Mesenchymal stem cell (in vitro differentiated cells and primary cell): ENCODE data around the gene ZFAND2A.
"Not testable (repeated sequence)": the region's sequence is repeated elsewhere in the genome, so short reads cannot be mapped to it uniquely, and the experiment has no call there.

Experiments used
- DNase-seq: peaks from one replicate; pipeline ENCODE4 v3.0.0-alpha.2; 2013
- H2AFZ ChIP-seq: one replicate; pipeline ENCODE4 v1.6.1; 2013; ENCODE audit warnings: low read depth, mild to moderate bottlenecking, control low read depth, inconsistent platforms, low read length, moderate library complexity
- H2AK5ac ChIP-seq: 2 replicates; pipeline ENCODE4 v1.6.1; 2013; ENCODE audit warnings: low read length, moderate library complexity, mild to moderate bottlenecking, inconsistent platforms; ENCODE audit not compliant: severe bottlenecking
- H2BK120ac ChIP-seq: one replicate; pipeline ENCODE4 v1.6.1; 2013; ENCODE audit warnings: low read depth, mild to moderate bottlenecking, inconsistent platforms, low read length, moderate library complexity
- H2BK12ac ChIP-seq, 2 experiments: one replicate each; pipeline ENCODE4 v1.6.1; 2013; ENCODE audit warnings: inconsistent platforms in 2 of 2, low read length in 2 of 2, mild to moderate bottlenecking in 2 of 2, moderate library complexity in 2 of 2, control low read depth in 1 of 2
- H2BK15ac ChIP-seq: one replicate; pipeline ENCODE4 v1.6.1; 2013; ENCODE audit warnings: mild to moderate bottlenecking, low read depth, inconsistent platforms; ENCODE audit not compliant: poor library complexity, severe bottlenecking
- H2BK5ac ChIP-seq: 2 replicates; pipeline ENCODE4 v1.6.1; 2013; ENCODE audit warnings: low read depth, mild to moderate bottlenecking, low read length, control low read depth, inconsistent platforms; ENCODE audit not compliant: poor library complexity, severe bottlenecking
- H3K14ac ChIP-seq, 2 experiments: one replicate each; pipeline ENCODE4 v1.6.1; 2013; ENCODE audit warnings: inconsistent platforms in 2 of 2, low read length in 2 of 2, control low read depth in 1 of 2, mild to moderate bottlenecking in 1 of 2, moderate library complexity in 1 of 2
- H3K18ac ChIP-seq, 2 experiments: one replicate each; pipeline ENCODE4 v1.6.1; 2013; ENCODE audit warnings: inconsistent platforms in 2 of 2, low read length in 2 of 2, control low read depth in 1 of 2, low read depth in 1 of 2, mild to moderate bottlenecking in 1 of 2
- H3K23ac ChIP-seq, 2 experiments: one replicate each; pipeline ENCODE4 v1.6.1; 2013; ENCODE audit warnings: inconsistent platforms in 2 of 2, low read length in 2 of 2, mild to moderate bottlenecking in 2 of 2, moderate library complexity in 2 of 2, control low read depth in 1 of 2
- H3K27ac ChIP-seq: 2 replicates; pipeline ENCODE4 v1.5.1; 2013; ENCODE audit warnings: mild to moderate bottlenecking, moderate library complexity, low read length, control low read depth, inconsistent platforms; ENCODE audit not compliant: poor library complexity, severe bottlenecking
- H3K27me3 ChIP-seq, 2 experiments: 2 replicates each; pipeline versions ENCODE4 v1.6.1 to v1.7.0; 2013; ENCODE audit warnings: low read length in 2 of 2, mild to moderate bottlenecking in 2 of 2, moderate library complexity in 2 of 2, control low read depth in 1 of 2, inconsistent platforms in 1 of 2; ENCODE audit not compliant: control insufficient read depth in 1 of 2, insufficient read depth in 1 of 2
- H3K36me3 ChIP-seq, 2 experiments: 2 replicates each; pipeline versions ENCODE4 v1.6.1 to v1.7.0; 2013; ENCODE audit warnings: low read length in 2 of 2, control low read depth in 1 of 2, inconsistent platforms in 1 of 2, low read depth in 1 of 2, mild to moderate bottlenecking in 1 of 2; ENCODE audit not compliant: insufficient read depth in 2 of 2, control insufficient read depth in 1 of 2
- H3K4ac ChIP-seq, 2 experiments: one replicate each; pipeline ENCODE4 v1.6.1; 2013; ENCODE audit warnings: inconsistent platforms in 2 of 2, low read length in 2 of 2, mild to moderate bottlenecking in 2 of 2, moderate library complexity in 2 of 2, control low read depth in 1 of 2, low read depth in 1 of 2
- H3K4me1 ChIP-seq: 2 replicates; pipeline ENCODE4 v1.6.1; 2013; ENCODE audit warnings: low read depth, low read length, control low read depth; ENCODE audit not compliant: control insufficient read depth, insufficient read depth
- H3K4me2 ChIP-seq: 2 replicates; pipeline ENCODE4 v1.6.1; 2013; ENCODE audit warnings: low read length, mild to moderate bottlenecking, inconsistent platforms; ENCODE audit not compliant: poor library complexity, severe bottlenecking
- H3K4me3 ChIP-seq, 2 experiments: 2 replicates each; pipeline versions ENCODE4 v1.5.1 to v1.7.0; 2013; ENCODE audit warnings: low read length in 2 of 2, mild to moderate bottlenecking in 2 of 2, control low read depth in 1 of 2, low read depth in 1 of 2; ENCODE audit not compliant: insufficient read depth in 1 of 2
- H3K79me1 ChIP-seq: replicated peaks from 2 replicates; pipeline ENCODE4 v1.6.1; 2013; ENCODE audit warnings: mild to moderate bottlenecking, control low read depth, low read length, inconsistent platforms; ENCODE audit not compliant: poor library complexity, severe bottlenecking
- H3K9ac ChIP-seq: 2 replicates; pipeline ENCODE4 v1.7.0; 2013; ENCODE audit warnings: mild to moderate bottlenecking, low read length, moderate library complexity
- H3K9me3 ChIP-seq: 2 replicates; pipeline ENCODE4 v1.7.0; 2013; ENCODE audit warnings: mild to moderate bottlenecking, low read length; ENCODE audit not compliant: control insufficient read depth
- H4K8ac ChIP-seq: one replicate; pipeline ENCODE4 v1.6.1; 2013; ENCODE audit warnings: inconsistent platforms, mild to moderate bottlenecking, low read length, moderate library complexity
- H4K91ac ChIP-seq: one replicate; pipeline ENCODE4 v1.6.1; 2013; ENCODE audit warnings: mild to moderate bottlenecking, low read length, inconsistent platforms
- WGBS: methylation state at CpG from one replicate; pipeline ENCODE4 v1.1.7; 2013; ENCODE audit warnings: mixed read lengths; 5-methylcytosine and 5-hydroxymethylcytosine counted together

ZFAND2A gene

GRCh38 chr7:1163121-1163520 is 3.1 kb upstream of the ZFAND2A start:
- H2BK5ac ChIP-seq: no peak overlapping the region
- H4K91ac ChIP-seq: no peak overlapping the region
- no peaks in the 10 kb centered on the region for H3K9me3 ChIP-seq
- H3K4me1 ChIP-seq: peaks cover 18% of the 10 kb centered on the region
- no peak overlapping the region for H2BK15ac ChIP-seq
- WGBS: 95% methylated on average over 12 of the region's 12 CpGs
- H3K4me3 ChIP-seq: no peak overlapping the region
- H3K27ac ChIP-seq: no peak overlapping the region
- H3K4ac ChIP-seq: no peak overlapping the region
- H2AK5ac ChIP-seq: no peak overlapping the region
- no peak overlapping the region for H2BK120ac ChIP-seq
- H3K14ac ChIP-seq: no peak overlapping the region
- no peak overlapping the region for H2AFZ ChIP-seq
- no peak overlapping the region for H2BK12ac ChIP-seq
- no peak overlapping the region for H3K18ac ChIP-seq
- no peak overlapping the region for H3K4me2 ChIP-seq
- no peak overlapping the region for H3K9ac ChIP-seq
- no peak overlapping the region for H4K8ac ChIP-seq
- DNase-seq: no peak
- H3K79me1 ChIP-seq: peaks cover 9% of the 10 kb centered on the region
- no peak overlapping the region for H3K23ac ChIP-seq
- peaks cover 23 to 32% of the 10 kb centered on the region in 2 experiments for H3K36me3 ChIP-seq
- H3K27me3 ChIP-seq: no peaks in the 10 kb centered on the region

- H4K8ac ChIP-seq: peak overlapping the region; percentile 88
- H3K36me3 ChIP-seq: peaks cover 32 to 49% of the 10 kb centered on the region in 2 experiments
- no peak overlapping the region for H2AFZ ChIP-seq
- H2AK5ac ChIP-seq: peak overlapping the region; percentile 26
- 51% methylated on average over 19 of the region's 19 CpGs for WGBS
- peak overlapping the region in 1 of 2 experiments; percentile 67 for H2BK12ac ChIP-seq
- H3K9me3 ChIP-seq: no peaks in the 10 kb centered on the region
- H2BK5ac ChIP-seq: no peak overlapping the region
- peak overlapping the region; percentile 69 to 100 for H3K4me3 ChIP-seq
- H3K9ac ChIP-seq: peak overlapping the region; percentile 98
- no peak for DNase-seq
- peak overlapping the region in 1 of 2 experiments; percentile 95 for H3K14ac ChIP-seq
- H3K79me1 ChIP-seq: peaks cover 12% of the 10 kb centered on the region
- peaks cover 29% of the 10 kb centered on the region for H3K4me1 ChIP-seq
- peak overlapping the region; percentile 65 for H4K91ac ChIP-seq
- peak overlapping the region; percentile 1 for H2BK15ac ChIP-seq
- peak overlapping the region; percentile 90 for H3K4me2 ChIP-seq
- peak overlapping the region; percentile 33 for H3K27ac ChIP-seq
- H3K27me3 ChIP-seq: no peaks in the 10 kb centered on the region
- H3K4ac ChIP-seq: peak overlapping the region; percentile 55 to 99
- no peak overlapping the region for H3K23ac ChIP-seq
- H3K18ac ChIP-seq: peak overlapping the region; percentile 31 to 90
- H2BK120ac ChIP-seq: peak overlapping the region; percentile 12
Measured at GRCh38 chr7:1160670-1161021, 650 bp upstream of the ZFAND2A start.

- H2BK12ac ChIP-seq, H3K9me3 ChIP-seq, H3K27ac ChIP-seq, H4K8ac ChIP-seq, H2BK5ac ChIP-seq, H2AFZ ChIP-seq, H3K23ac ChIP-seq, H2BK15ac ChIP-seq, H4K91ac ChIP-seq, H3K4ac ChIP-seq, H3K14ac ChIP-seq, DNase-seq, H3K27me3 ChIP-seq, H2AK5ac ChIP-seq, H3K18ac ChIP-seq, H2BK120ac ChIP-seq: not testable (repeated sequence)
- Histone ChIP-seq H3K9ac (peak overlapping the region; percentile 98), H3K79me1 (peaks cover 22% of the 10 kb centered on the region), H3K36me3 (peaks cover 33 to 51% of the 10 kb centered on the region in 2 experiments), H3K4me1 (peaks cover 31% of the 10 kb centered on the region), H3K4me3 (peak overlapping the region; percentile 66 to 100), H3K4me2 (peak overlapping the region; percentile 97)
- WGBS: 37% methylated on average over 10 of the region's 26 CpGs
Measured at GRCh38 chr7:1159231-1159630, 765 bp downstream of the ZFAND2A start.

- H3K4me1 ChIP-seq: peaks cover 32% of the 10 kb centered on the region
- peaks cover 34 to 52% of the 10 kb centered on the region in 2 experiments for H3K36me3 ChIP-seq
- no peak overlapping the region for H4K91ac ChIP-seq
- H3K4me2 ChIP-seq: peak overlapping the region; percentile 97
- no peak overlapping the region for H3K4ac ChIP-seq
- no peaks in the 10 kb centered on the region for H3K9me3 ChIP-seq
- H3K27ac ChIP-seq: no peak overlapping the region
- peaks cover 29% of the 10 kb centered on the region for H3K79me1 ChIP-seq
- no peak overlapping the region for H3K23ac ChIP-seq
- H2AK5ac ChIP-seq: no peak overlapping the region
- H2BK12ac ChIP-seq: peak overlapping the region in 1 of 2 experiments; percentile 22
- H2BK15ac ChIP-seq: no peak overlapping the region
- H3K18ac ChIP-seq: no peak overlapping the region
- no peak overlapping the region for H2BK5ac ChIP-seq
- H2BK120ac ChIP-seq: no peak overlapping the region
- H3K27me3 ChIP-seq: no peaks in the 10 kb centered on the region
- H4K8ac ChIP-seq: no peak overlapping the region
- H3K9ac ChIP-seq: peak overlapping the region; percentile 98
- no peak overlapping the region for H3K14ac ChIP-seq
- no peak for DNase-seq
- H3K4me3 ChIP-seq: peak overlapping the region; percentile 66 to 100
- no peak overlapping the region for H2AFZ ChIP-seq
- 76% methylated on average over 25 of the region's 25 CpGs for WGBS
Measured at GRCh38 chr7:1158203-1159126, 1.5 kb downstream of the ZFAND2A start.
